Mesodermal cell (in vitro differentiated cells): Measurements from ENCODE around the gene E2F3.

Experiments used
- H3K27ac ChIP-seq: 2 replicates; pipeline ENCODE4 v1.7.0; 2013; ENCODE audit warnings: mild to moderate bottlenecking, low read depth, low read length, moderate library complexity; ENCODE audit not compliant: severe bottlenecking
- H3K36me3 ChIP-seq: 2 replicates; pipeline ENCODE4 v1.7.1; 2013; ENCODE audit warnings: mild to moderate bottlenecking, low read length, moderate library complexity; ENCODE audit not compliant: control insufficient read depth, insufficient read depth
- H3K4me1 ChIP-seq: one replicate; pipeline ENCODE4 v1.7.1; 2013; ENCODE audit warnings: mild to moderate bottlenecking, low read length; ENCODE audit not compliant: insufficient read depth, control insufficient read depth, poor library complexity, severe bottlenecking
- H3K4me3 ChIP-seq: 2 replicates; pipeline ENCODE4 v1.7.0; 2013; ENCODE audit warnings: low read length, control low read depth, mild to moderate bottlenecking; ENCODE audit not compliant: insufficient read depth, poor library complexity, severe bottlenecking; ENCODE audit errors: extremely low read depth
- H3K9me3 ChIP-seq: 2 replicates; pipeline ENCODE4 v1.7.1; 2013; ENCODE audit warnings: mild to moderate bottlenecking, low read length, moderate library complexity; ENCODE audit not compliant: control insufficient read depth
- WGBS, 2 experiments: methylation state at CpG; one replicate each; pipeline ENCODE4 v1.1.5; 2013; ENCODE audit warnings: missing lambda C conversion rate in 2 of 2; ENCODE audit not compliant: insufficient coverage in 2 of 2; 5-methylcytosine and 5-hydroxymethylcytosine counted together

E2F3 gene

DNA sequence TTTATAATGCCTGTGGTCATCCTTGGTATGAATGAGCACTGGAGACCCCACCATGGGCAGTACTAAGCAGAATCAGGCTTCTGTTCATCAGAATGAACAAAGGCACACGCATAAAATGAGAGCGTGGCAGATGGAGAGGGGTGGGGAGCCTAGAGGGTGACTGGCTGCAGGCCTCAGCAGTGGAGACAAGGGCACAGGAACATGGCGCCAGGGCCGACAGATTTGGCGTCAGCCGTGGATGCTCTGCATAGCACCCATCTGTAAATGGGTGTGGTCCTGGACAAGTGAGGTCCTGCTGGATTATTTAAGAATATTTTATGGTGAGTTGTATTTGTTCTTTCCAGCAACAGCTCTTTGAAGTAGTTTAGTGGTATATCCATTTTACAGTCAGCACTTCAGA lies 33.1 kb downstream of the E2F3 start:
- Histone ChIP-seq H3K4me1 (no peaks in the 10 kb centered on the region), H3K4me3 (no peak overlapping the region), H3K9me3 (no peaks in the 10 kb centered on the region), H3K36me3 (peaks cover 59% of the 10 kb centered on the region), H3K27ac (no peak overlapping the region)
- WGBS, 2 experiments = 100% methylated on average over 6 of the region's 6 CpGs

DNA sequence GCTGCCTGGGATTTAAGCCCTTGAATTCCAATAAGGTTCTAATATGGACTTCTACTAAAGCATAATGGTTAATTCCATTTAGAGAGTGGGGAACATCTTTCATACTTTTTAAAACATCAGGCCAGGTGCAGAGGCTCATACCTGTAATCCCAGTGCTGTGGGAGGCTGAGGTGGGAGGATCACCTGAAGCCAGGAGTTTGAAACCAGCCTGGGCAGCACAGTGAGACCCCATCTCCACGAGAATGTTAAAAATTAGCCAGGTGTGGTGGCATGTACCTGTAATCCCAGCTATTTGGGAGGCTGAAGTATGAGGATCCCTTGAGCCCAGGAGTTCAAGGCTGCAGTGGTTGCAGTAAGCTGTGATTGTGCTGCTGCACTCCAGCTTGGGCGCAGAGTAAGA lies 35.0 kb downstream of the E2F3 start:
- no peaks in the 10 kb centered on the region for H3K9me3 ChIP-seq
- H3K27ac ChIP-seq = no peak overlapping the region
- H3K4me3 ChIP-seq = no peak overlapping the region
- no peaks in the 10 kb centered on the region for H3K4me1 ChIP-seq
- 88 to 100% methylated on average over 1 to 2 of the region's 2 CpGs for WGBS, 2 experiments
- H3K36me3 ChIP-seq = peaks cover 61% of the 10 kb centered on the region

DNA sequence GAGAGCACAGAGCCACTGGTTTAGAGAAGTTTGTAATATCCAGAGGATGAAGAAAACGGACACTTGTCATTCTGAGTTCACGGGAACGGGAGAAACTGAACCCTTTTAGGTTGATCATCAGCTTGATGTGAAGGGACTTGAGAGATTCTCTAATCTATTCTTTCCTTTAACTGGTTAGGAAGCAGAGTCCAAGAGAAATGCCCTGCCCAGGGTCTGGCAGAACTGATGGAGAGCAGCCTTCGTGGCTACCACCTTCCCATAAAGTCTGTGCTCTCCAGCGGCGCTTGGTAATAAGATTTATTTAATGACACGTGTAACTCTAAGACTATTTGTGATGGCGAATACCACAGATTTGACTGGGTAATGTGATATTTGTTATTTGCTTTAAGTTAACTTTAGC lies 36.0 kb downstream of the E2F3 start:
- no peak overlapping the region for H3K4me3 ChIP-seq
- H3K9me3 ChIP-seq = no peaks in the 10 kb centered on the region
- H3K4me1 ChIP-seq = no peaks in the 10 kb centered on the region
- peaks cover 61% of the 10 kb centered on the region for H3K36me3 ChIP-seq
- 95 to 99% methylated on average over 7 to 8 of the region's 8 CpGs for WGBS, 2 experiments
- H3K27ac ChIP-seq = no peak overlapping the region

DNA sequence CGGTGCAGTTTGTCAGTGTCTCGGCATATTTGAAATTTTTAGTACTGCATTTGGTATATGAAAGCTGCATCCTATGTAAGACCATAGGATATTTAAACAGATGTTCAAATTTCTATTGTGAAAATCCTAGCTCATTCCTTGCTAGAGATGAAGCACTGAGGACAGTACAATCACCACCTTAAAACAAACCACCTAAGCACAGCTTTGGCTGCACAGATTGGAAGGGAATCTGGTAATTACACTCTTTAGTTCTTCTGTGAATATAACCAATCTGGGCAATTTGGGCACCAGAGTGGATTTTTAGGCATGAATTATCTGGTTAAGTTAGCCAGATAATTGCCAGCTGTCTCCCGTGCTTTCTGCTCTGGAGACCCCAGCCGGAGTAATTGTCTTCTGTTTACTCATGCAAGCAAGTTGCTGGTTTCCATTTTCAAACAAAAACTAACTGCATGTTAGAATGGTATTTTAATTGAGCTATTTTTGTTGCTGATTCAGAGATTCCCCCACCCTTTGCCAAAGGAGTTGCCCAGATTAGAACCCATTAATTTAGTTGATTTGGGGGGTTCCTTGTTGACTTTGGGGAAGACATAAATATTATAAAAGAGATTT lies 36.9 kb downstream of the E2F3 start:
- Histone ChIP-seq H3K27ac (no peak overlapping the region), H3K36me3 (peaks cover 61% of the 10 kb centered on the region), H3K4me3 (no peak overlapping the region), H3K4me1 (no peaks in the 10 kb centered on the region), H3K9me3 (no peaks in the 10 kb centered on the region)
- WGBS, 2 experiments = 89% methylated on average over 3 of the region's 4 CpGs; no CpG with 5 or more reads in 1 of the 2 experiments

DNA sequence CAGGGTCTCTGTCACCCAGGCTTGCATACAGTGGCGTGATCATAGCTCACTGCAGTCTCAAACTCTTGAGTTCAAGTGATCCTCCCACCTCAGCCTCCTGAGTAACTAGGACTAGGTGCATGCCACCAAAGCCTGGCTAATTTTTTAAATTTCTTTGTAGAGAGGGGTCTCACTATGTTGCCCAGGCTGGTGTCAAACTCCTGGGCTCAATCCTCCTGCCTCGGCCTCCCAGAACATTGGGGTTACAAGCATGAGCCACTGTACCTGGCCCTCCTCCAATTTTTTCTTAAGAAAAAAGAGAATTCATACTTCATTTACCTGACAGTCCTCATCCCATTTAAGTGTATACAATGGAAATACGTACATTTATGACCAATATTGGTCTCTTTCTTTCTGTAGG lies 37.9 kb downstream of the E2F3 start:
- Histone ChIP-seq H3K9me3 (no peaks in the 10 kb centered on the region), H3K4me1 (no peaks in the 10 kb centered on the region), H3K36me3 (peaks cover 56% of the 10 kb centered on the region), H3K4me3 (no peak overlapping the region), H3K27ac (no peak overlapping the region)
- 100% methylated on average over 1 to 2 of the region's 3 CpGs for WGBS, 2 experiments

DNA sequence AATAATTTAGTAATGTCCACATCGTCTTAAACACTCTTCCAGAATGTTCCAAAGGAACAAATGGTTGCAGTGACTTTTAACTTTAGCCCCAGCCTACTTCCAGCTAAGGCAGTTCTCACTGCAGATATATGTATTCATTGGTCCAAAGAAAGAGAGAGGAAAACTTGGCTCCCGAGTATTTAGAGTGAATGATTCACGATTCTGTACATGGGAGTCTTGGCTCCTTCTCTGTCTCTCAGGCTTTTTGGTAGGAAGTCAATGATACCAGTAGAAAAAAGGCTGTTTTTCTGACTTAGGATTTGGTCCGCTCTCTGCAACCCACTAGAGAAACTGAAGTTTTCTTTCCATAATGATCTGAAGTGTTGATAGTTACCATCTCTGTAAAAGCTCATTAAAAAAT lies 38.6 kb downstream of the E2F3 start:
- WGBS, 2 experiments = 89 to 95% methylated on average over 2 of the region's 4 CpGs
- Histone ChIP-seq H3K36me3 (peaks cover 54% of the 10 kb centered on the region), H3K4me1 (no peaks in the 10 kb centered on the region), H3K9me3 (no peaks in the 10 kb centered on the region), H3K27ac (no peak overlapping the region), H3K4me3 (no peak overlapping the region)

DNA sequence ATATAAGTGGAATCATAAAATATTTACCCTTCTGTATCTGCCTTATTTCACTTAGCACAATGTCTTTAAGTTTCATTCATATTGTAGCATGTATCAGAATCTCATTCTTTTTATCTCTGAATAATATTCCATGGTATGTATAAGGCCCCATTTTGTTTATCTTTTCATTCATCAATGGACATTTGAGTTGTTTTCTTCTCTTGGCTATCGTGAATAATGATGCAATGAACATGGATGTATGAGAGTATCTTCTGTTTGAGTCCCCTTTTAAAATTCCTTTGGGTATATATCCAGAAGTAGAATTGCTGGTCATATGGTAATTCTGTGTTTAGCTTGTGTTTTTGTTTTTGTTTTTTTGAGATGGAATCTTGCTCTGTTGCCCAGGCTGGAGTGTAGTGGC lies 39.6 kb downstream of the E2F3 start:
- 100% methylated on average over 1 of the region's 1 CpG for WGBS, 2 experiments
- peaks cover 54% of the 10 kb centered on the region for H3K36me3 ChIP-seq

DNA sequence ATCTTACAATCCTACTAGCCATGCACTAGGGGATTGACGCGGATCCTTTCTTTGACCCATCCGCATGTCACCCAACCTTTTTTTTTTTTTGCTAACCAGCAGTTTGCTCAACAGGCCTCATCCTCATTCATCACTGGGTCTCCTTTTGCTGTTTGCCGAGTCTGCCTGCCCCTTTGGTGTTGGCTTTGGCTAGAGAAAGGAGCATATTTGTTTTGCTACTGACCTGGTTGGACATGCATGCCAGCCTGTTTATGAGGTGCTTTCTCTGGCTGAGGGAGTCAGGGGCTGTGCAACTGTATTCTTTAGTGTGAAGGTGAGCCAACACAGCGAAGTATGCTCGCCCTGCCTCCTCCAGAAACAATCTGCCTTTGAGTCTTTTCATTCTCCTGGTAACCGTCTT lies 40.2 kb downstream of the E2F3 start:
- no peaks in the 10 kb centered on the region for H3K9me3 ChIP-seq
- peaks cover 54% of the 10 kb centered on the region for H3K36me3 ChIP-seq
- WGBS, 2 experiments = 100% methylated on average over 2 to 4 of the region's 7 CpGs
- peaks cover 6% of the 10 kb centered on the region for H3K4me1 ChIP-seq
- no peak overlapping the region for H3K27ac ChIP-seq
- H3K4me3 ChIP-seq = no peak overlapping the region

More for the DNA sequence above, 39.6 kb downstream of the E2F3 start:
- no peaks in the 10 kb centered on the region for H3K4me1 ChIP-seq
- no peak overlapping the region for H3K27ac ChIP-seq
- no peaks in the 10 kb centered on the region for H3K9me3 ChIP-seq
- H3K4me3 ChIP-seq = no peak overlapping the region

DNA sequence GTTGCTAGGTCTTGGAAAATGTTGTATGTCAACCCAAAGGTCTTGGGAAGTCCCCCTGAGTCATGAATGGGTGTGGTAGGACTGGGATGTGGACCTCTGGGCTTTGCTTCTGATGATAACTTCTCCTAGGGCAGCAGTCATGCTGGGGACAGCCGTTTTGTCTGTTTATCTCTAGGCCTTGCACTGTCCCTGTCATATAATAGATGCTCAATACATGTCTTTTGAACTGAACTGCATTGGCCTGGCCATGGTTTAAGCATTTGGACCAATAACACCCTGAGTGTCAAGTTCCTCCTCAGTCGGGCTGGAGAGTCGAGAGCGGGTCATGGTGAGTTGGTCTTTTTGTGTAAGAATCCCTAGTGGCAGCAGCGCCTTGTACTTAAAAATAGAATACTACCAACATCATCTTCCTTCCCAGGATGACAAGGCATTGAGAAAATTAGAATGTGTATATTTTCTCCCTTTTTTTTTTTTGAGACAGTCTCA lies 43.1 kb downstream of the E2F3 start:
- no peak overlapping the region for H3K27ac ChIP-seq
- no peak overlapping the region for H3K4me3 ChIP-seq
- no peaks in the 10 kb centered on the region for H3K9me3 ChIP-seq
- 93 to 100% methylated on average over 1 of the region's 5 CpGs for WGBS, 2 experiments
- H3K4me1 ChIP-seq = peaks cover 6% of the 10 kb centered on the region
- H3K36me3 ChIP-seq = peaks cover 50% of the 10 kb centered on the region

DNA sequence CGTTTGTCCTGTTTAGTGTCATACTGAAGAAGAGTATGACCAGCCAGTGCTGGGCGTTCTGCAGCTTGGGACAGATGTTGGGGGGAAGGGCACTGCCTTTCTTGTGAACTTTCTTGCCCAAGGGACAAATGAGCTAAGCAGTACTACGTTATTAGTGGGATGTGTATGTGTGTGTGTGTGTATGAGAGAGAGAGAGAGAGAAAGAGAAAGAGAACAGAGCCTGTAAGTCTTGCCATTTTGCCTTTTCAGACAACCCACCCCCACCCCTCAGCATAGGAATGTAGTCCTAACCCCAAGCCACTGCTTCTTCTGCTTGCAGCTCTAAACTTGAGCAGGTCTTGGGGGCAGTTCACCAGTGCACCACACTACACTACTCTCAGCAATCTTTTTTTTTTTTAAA lies 45.5 kb downstream of the E2F3 start:
- Histone ChIP-seq H3K4me1 (peaks cover 6% of the 10 kb centered on the region), H3K36me3 (peaks cover 31% of the 10 kb centered on the region)
- 70 to 89% methylated on average over 2 to 3 of the region's 3 CpGs for WGBS, 2 experiments

DNA sequence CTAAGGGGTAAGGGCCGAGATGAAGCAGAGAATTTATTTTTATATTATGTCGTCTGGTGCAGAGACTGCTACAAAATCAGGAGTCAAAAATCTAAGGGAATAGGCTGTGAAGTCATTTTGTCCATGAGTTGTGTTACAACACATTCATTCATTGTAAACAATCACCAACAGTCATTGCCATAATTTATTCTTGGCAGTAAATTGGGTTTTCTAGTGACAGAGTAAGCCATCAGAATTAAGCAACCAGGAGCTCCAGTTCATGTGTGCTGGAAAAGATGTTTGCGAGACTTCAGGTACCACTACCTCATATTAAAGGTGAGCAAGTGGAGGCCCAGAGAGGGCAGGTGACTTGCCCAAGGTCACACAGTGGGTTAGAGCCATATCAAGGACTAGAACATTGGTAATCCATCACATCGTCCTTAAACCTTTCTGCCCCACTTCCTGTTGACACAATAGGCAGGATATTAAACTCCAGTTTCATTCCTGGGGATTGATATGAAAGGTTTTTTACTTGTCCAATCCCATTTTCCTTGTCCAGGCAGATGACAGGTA lies 46.0 kb downstream of the E2F3 start:
- 75% methylated on average over 1 of the region's 4 CpGs; no CpG with 5 or more reads in 1 of the 2 experiments for WGBS, 2 experiments
- H3K4me1 ChIP-seq = peaks cover 6% of the 10 kb centered on the region
- peaks cover 26% of the 10 kb centered on the region for H3K36me3 ChIP-seq
- H3K9me3 ChIP-seq = no peaks in the 10 kb centered on the region
- no peak overlapping the region for H3K4me3 ChIP-seq
- no peak overlapping the region for H3K27ac ChIP-seq

More for the DNA sequence above, 45.5 kb downstream of the E2F3 start:
- Histone ChIP-seq H3K4me3 (no peak overlapping the region), H3K9me3 (no peaks in the 10 kb centered on the region), H3K27ac (no peak overlapping the region)
